GM18907 (cell line): ENCODE results near the gene ESRRA.

Experiments used
- ATAC-seq: cut with Tn5 transposase; IDR thresholded peaks from one replicate; pipeline ENCODE4 v1.9.1; 2021; ENCODE audit warnings: mild to moderate bottlenecking, moderate library complexity; ENCODE audit not compliant: unreplicated experiment

The ESRRA gene

GRCh38 chr11:64327375-64327774, 22.1 kb downstream of the ESRRA start:
- ATAC-seq: no peak

- ATAC-seq: no peak
Measured at GRCh38 chr11:64327993-64328392, 22.7 kb downstream of the ESRRA start.

- no peak for ATAC-seq
Measured at GRCh38 chr11:64330888-64331287, 25.6 kb downstream of the ESRRA start.

- ATAC-seq: peak; percentile 47
Measured at GRCh38 chr11:64331569-64332371, 26.4 kb downstream of the ESRRA start.

GRCh38 chr11:64333556-64333955, 28.2 kb downstream of the ESRRA start:
- ATAC-seq: no peak

GRCh38 chr11:64334764-64335735, 29.7 kb downstream of the ESRRA start:
- peak; percentile 75 for ATAC-seq

- no peak for ATAC-seq
Measured at GRCh38 chr11:64337538-64338249, 32.4 kb downstream of the ESRRA start.

- no peak for ATAC-seq
Measured at GRCh38 chr11:64338716-64339115, 33.4 kb downstream of the ESRRA start.

GRCh38 chr11:64339286-64339685, 34.0 kb downstream of the ESRRA start:
- ATAC-seq: no peak

- ATAC-seq: peak; percentile 57
Measured at GRCh38 chr11:64339754-64340408, 34.6 kb downstream of the ESRRA start, which contains the start of gene CCDC88B. TSS of gene CCDC88B (plus strand) at chr11:64340204. CDS start at chr11:64340267, 63 bp downstream.

- no peak for ATAC-seq
Measured at GRCh38 chr11:64340671-64341335, 35.5 kb downstream of the ESRRA start.

- no peak for ATAC-seq
Measured at GRCh38 chr11:64341429-64341828, 36.1 kb downstream of the ESRRA start.

- peak; percentile 34 for ATAC-seq
Measured at GRCh38 chr11:64341851-64342791, 36.8 kb downstream of the ESRRA start.

GRCh38 chr11:64342869-64343745, 37.8 kb downstream of the ESRRA start:
- no peak for ATAC-seq

- no peak for ATAC-seq
Measured at GRCh38 chr11:64343767-64344559, 38.6 kb downstream of the ESRRA start.

GRCh38 chr11:64344787-64345186, 39.5 kb downstream of the ESRRA start:
- no peak for ATAC-seq
